Activated T-helper 1 cell treated with anti-CD3 and anti-CD28 coated beads, Interleukin-12 subunit alpha, Interleukin-12 subunit beta, Interleukin-2, Interleukin-4 antibody, amounts not matched to agents 30 ng/mL and 10 ng/mL and 1 ng/mL, durations not matched to agents 14 hours and 24 hours and 36 hours (primary cell): Measurements from ENCODE around the gene EDDM3A. TPM values are rescaled to one million over a fixed set of nuclear protein-coding genes. Genes with fewer than 3 reads are reported as not detected.
"Not testable (repeated sequence)": the region's sequence is repeated elsewhere in the genome, so short reads cannot be mapped to it uniquely, and the experiment has no call there.

Experiments
- DNase-seq: peaks from one replicate; pipeline ENCODE4 v3.0.0; 2021; ENCODE audit warnings: low spot score
- H3K27ac Mint-ChIP-seq: one replicate; pipeline ENCODE4 v1.8.0; 2021; ENCODE audit warnings: mild to moderate bottlenecking, mixed read lengths
- H3K27me3 Mint-ChIP-seq: one replicate; pipeline ENCODE4 v1.8.0; 2022; ENCODE audit warnings: mild to moderate bottlenecking, moderate library complexity, mixed read lengths; ENCODE audit not compliant: insufficient read depth
- H3K36me3 Mint-ChIP-seq: one replicate; pipeline ENCODE4 v1.8.0; 2021; ENCODE audit warnings: low read depth, mixed read lengths
- H3K4me1 Mint-ChIP-seq: one replicate; pipeline ENCODE4 v1.8.0; 2021; ENCODE audit warnings: low read depth, mixed read lengths
- H3K4me3 Mint-ChIP-seq: one replicate; pipeline ENCODE4 v1.8.0; 2021; ENCODE audit warnings: mild to moderate bottlenecking, moderate library complexity, mixed read lengths
- H3K9me3 Mint-ChIP-seq: one replicate; pipeline ENCODE4 v1.8.0; 2021; ENCODE audit warnings: mixed read lengths
- intact Hi-C: fragments of 100-400 bp; cut with micrococcal nuclease; formaldehyde crosslinking; loops from one replicate; pipeline ENCODE4 v1.15.1; 2024
- total RNA-seq: library from RNA; stranded (reverse); gene quantifications from 2 replicates; pipeline ENCODE4 v1.2.3, GENCODE V29; 2022

EDDM3A gene
- total RNA-seq, 1 donor from 2014 or later = not detected

DNA sequence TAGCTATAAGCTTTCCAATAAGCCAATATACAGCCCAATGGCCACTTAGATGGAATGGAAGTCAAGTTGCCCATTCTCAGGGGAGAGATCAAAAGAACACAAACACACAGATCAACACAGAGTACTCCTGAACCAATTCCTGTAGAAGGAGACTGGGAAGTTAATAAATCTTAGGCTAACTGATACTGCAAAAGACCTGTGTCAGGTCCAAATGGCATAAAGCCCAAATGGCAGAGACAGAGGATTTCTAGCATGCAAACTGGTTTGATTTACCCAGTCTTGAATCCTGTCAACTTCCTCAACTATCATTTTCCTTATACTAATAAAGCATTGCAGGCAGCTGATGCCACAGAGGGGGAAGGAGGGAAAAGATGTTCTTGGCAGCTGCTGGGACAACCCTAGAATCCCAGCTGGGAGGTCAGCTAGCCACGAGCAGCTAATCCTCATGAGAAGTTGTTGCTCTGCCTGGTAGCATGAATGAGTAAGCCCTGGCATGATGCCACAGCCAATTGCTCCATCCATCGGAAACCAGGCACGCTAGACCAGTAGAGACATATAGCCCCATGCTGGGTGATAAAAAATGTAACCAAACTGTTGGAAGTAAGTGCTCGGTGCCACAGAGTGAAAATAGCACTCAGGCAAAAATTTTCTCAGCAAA is 31.0 kb upstream of the EDDM3A start:
- no peak overlapping the region for H3K27ac Mint-ChIP-seq
- intact Hi-C loops = no loop called here
- H3K9me3 Mint-ChIP-seq = no peaks in the 10 kb centered on the region
- DNase-seq = no peak
- H3K27me3 Mint-ChIP-seq = peaks cover 18% of the 10 kb centered on the region
- no peaks in the 10 kb centered on the region for H3K4me1 Mint-ChIP-seq
- H3K36me3 Mint-ChIP-seq = no peaks in the 10 kb centered on the region
- no peak overlapping the region for H3K4me3 Mint-ChIP-seq

DNA sequence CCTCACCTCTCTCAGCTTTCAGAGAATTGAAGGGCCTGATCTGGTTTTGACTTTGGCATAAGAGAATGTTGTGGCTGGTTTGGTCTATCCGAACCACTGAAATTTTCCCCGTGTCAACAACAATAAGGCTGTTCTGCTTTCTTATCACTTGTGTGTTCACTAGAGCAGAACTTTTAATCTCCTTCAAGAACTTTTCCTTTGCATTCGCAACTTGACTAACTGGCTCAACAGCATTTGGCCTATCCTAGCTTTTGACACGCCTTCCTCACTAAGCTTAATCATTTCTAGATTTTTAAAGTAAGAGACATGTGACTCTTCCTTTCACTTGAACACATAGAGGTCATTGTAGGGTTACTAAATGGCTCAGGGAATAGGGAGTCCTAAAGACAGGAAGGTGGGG is 25.9 kb upstream of the EDDM3A start:
- H3K4me1 Mint-ChIP-seq = no peaks in the 10 kb centered on the region
- H3K9me3 Mint-ChIP-seq = no peaks in the 10 kb centered on the region
- intact Hi-C loops = no loop called here
- H3K27me3 Mint-ChIP-seq = peaks cover 18% of the 10 kb centered on the region
- no peaks in the 10 kb centered on the region for H3K36me3 Mint-ChIP-seq
- no peak overlapping the region for H3K4me3 Mint-ChIP-seq
- DNase-seq = no peak
- no peak overlapping the region for H3K27ac Mint-ChIP-seq

DNA sequence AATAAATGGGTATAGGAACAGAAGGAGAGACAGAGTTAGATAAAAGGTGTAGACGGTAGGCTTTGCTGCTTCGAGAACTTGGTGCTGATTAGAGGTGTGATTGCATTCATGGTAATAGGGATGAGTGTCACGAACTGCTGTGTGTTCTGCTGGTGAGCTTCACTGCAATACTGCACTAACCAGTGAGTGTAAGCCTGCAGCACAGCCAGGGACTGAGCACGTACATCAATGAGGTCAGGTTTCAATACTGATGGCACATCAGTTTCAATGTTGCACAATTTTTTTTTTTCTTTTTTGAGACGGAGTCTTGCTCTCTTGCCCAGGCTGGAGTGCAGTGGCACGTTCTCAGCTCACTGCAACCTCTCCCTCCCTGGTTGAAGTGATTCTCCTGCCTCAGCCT is 24.9 kb upstream of the EDDM3A start:
- H3K4me1 Mint-ChIP-seq = no peaks in the 10 kb centered on the region
- no peaks in the 10 kb centered on the region for H3K9me3 Mint-ChIP-seq
- peaks cover 20% of the 10 kb centered on the region for H3K27me3 Mint-ChIP-seq
- no peak for DNase-seq
- H3K27ac Mint-ChIP-seq = no peak overlapping the region
- no peaks in the 10 kb centered on the region for H3K36me3 Mint-ChIP-seq
- H3K4me3 Mint-ChIP-seq = no peak overlapping the region
- intact Hi-C loops = no loop called here

DNA sequence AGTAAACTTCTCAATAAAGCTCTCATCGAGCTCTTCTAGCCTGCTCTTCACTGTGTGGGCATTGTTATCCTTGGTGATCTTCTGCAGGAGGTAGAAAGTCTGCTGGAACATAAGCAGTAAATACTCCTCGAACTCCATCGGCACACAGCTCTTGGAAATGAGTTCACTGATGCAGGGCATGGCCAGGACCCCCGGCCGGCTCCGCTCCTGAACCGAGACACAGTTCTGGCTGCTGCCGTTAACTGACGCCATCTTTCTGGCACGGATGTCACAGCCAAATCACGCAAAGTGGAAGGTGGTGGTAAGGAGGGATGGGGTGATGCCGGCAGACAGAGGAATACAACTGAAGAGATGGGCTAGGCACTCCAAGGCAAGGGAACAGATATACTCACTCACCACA is 23.7 kb upstream of the EDDM3A start:
- Mint-ChIP-seq H3K27me3 (peaks cover 30% of the 10 kb centered on the region), H3K9me3 (no peaks in the 10 kb centered on the region), H3K36me3 (no peaks in the 10 kb centered on the region), H3K27ac (no peak overlapping the region), H3K4me3 (no peak overlapping the region), H3K4me1 (no peaks in the 10 kb centered on the region)
- intact Hi-C loops = no loop called here
- no peak for DNase-seq

DNA sequence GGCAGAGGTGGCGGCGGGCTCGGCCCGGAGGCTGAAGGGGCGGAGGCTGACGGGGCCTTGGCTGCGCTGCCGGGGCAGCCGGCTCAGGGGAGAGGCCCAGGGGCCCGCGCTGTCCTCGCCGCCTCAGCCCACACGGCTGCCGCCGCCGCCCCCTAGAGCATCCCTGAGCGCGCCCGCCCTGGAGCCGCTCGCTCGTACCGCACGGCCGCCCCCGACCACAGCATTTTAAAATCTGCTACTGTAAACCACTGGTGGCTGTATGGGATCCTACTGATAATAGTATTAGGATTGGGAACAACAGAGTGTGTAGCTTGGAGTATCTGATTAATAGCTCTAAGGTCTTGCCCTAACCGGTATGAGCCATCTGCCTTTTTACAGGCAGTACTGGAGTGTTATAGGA is 22.2 kb upstream of the EDDM3A start:
- Mint-ChIP-seq H3K27me3 (peaks cover 30% of the 10 kb centered on the region), H3K9me3 (no peaks in the 10 kb centered on the region), H3K36me3 (no peaks in the 10 kb centered on the region), H3K27ac (no peak overlapping the region), H3K4me1 (no peaks in the 10 kb centered on the region), H3K4me3 (no peak overlapping the region)
- DNase-seq = no peak
- intact Hi-C loops = no loop called here

DNA sequence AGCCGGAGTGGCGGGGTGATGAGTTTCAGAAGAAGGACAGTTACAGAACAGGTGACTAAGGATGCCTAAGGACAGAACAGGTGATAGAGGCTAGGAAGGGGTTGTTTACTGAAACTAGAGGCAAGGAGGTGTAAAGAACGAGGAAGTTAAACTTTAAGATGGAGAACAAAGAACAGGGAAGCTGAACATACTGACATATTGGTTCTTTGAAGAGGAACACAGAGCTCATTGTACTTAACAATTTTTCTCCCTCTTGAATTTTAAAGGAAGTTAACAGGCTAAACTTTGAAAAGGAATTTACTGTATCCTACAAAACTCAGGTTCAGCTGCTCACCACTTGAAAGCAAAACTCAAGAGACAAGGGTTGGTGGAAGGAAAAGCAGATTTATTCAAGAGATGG is 19.6 kb upstream of the EDDM3A start:
- H3K9me3 Mint-ChIP-seq, H3K4me3 Mint-ChIP-seq, DNase-seq, H3K36me3 Mint-ChIP-seq, H3K4me1 Mint-ChIP-seq, H3K27ac Mint-ChIP-seq, intact Hi-C loops: not testable (repeated sequence)
- H3K27me3 Mint-ChIP-seq = peaks cover 34% of the 10 kb centered on the region

DNA sequence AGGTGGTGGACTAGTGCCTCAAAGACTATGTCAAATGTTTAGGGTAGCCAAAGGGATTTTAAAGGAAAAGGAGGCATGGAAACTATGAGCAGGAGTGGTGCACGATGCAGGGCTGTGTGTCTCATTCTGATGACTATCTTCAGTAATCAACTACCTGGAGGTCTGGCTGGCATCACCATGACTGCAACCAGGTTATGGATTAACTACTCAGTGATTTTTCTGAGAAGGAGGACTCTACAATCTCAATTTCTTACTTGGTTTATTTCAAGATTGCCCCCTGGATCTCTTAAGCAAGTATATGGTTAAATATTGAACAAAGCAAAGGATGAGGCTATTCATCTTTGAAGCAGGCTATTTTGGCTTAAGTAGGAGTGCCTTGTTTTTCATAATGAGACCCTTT is 19.2 kb upstream of the EDDM3A start:
- Mint-ChIP-seq H3K27me3 (peaks cover 34% of the 10 kb centered on the region), H3K36me3 (no peaks in the 10 kb centered on the region), H3K9me3 (no peaks in the 10 kb centered on the region), H3K4me3 (no peak overlapping the region), H3K4me1 (no peaks in the 10 kb centered on the region), H3K27ac (no peak overlapping the region)
- no peak for DNase-seq
- intact Hi-C loops = no loop called here

DNA sequence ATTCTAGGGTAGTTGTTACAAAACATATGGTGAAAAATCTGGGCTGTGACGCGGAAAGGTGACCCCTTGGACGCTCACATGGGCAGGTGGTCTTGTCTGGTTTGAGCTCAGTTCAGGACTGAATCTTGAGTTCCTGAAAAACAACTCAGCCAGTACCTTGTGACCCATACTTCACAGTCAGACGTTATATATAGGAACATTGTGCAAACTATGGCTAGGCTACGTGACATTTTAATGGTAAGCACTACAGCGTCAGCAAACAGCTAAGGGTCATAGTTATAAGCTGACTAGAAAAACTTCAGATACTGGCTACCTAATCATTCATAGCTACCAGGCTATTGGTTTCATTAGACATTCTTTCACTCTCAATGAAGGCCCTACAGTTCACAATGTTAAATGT is 14.8 kb upstream of the EDDM3A start:
- Mint-ChIP-seq H3K27me3 (peaks cover 23% of the 10 kb centered on the region), H3K4me3 (no peak overlapping the region), H3K36me3 (no peaks in the 10 kb centered on the region), H3K27ac (no peak overlapping the region), H3K9me3 (no peaks in the 10 kb centered on the region), H3K4me1 (no peaks in the 10 kb centered on the region)
- DNase-seq = no peak
- intact Hi-C loops = no loop called here

DNA sequence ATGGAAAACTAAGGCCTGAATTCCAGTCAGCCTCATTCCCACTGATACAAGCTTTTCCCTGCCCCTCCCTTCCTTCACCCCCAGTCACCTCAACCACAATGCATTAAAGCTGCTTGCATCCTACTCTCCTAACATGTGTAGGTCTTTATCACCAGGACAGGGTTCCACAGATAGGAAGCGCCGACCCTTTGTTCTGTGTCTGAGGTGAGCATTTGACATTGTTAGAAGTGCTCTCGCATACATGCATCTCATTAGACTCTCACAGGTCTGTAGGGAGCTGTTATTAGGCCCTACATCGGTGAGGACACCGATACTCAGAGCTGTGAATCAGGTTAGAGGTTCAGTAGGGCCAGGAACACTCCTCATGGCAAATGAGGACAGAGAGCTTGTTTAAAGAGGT is 13.2 kb upstream of the EDDM3A start:
- Mint-ChIP-seq H3K4me3 (no peak overlapping the region), H3K27ac (no peak overlapping the region), H3K27me3 (peaks cover 13% of the 10 kb centered on the region), H3K9me3 (no peaks in the 10 kb centered on the region), H3K36me3 (no peaks in the 10 kb centered on the region), H3K4me1 (no peaks in the 10 kb centered on the region)
- intact Hi-C loops = no loop called here
- no peak for DNase-seq

DNA sequence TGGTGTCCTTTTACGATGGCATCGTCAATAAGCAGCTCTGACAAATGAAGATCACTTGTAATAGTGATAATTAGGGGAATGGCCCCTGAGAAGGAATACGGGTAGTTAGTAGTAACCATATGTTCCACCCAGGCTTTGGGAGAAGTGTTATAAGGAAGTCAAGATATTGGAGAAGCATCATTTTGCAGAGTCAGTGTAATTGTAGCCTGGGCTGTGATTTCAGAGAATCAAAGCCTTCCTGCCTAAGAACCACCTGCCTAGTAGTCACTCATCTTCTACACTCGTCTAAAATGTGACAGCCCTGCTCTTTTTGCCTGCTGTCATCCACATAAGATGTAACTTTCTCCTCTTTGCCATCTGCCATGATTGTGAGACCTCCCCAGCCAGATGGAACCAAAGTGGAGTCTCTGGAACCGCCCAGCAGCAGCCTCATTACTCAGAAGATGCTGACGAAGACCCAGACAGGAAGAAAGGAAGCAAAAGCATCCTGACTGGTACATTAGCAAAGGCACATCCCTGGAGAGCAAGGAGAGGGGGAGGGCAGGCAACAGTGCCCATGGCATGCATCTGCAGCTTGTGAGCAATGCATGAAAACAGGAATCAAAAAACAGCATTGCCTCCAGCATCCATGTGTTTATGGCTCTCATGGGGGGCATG is 12.6 kb upstream of the EDDM3A start:
- intact Hi-C loops = no loop called here
- H3K36me3 Mint-ChIP-seq = no peaks in the 10 kb centered on the region
- H3K9me3 Mint-ChIP-seq = no peaks in the 10 kb centered on the region
- H3K4me1 Mint-ChIP-seq = no peaks in the 10 kb centered on the region
- DNase-seq = no peak
- no peak overlapping the region for H3K27ac Mint-ChIP-seq
- H3K4me3 Mint-ChIP-seq = no peak overlapping the region
- H3K27me3 Mint-ChIP-seq = peaks cover 10% of the 10 kb centered on the region

DNA sequence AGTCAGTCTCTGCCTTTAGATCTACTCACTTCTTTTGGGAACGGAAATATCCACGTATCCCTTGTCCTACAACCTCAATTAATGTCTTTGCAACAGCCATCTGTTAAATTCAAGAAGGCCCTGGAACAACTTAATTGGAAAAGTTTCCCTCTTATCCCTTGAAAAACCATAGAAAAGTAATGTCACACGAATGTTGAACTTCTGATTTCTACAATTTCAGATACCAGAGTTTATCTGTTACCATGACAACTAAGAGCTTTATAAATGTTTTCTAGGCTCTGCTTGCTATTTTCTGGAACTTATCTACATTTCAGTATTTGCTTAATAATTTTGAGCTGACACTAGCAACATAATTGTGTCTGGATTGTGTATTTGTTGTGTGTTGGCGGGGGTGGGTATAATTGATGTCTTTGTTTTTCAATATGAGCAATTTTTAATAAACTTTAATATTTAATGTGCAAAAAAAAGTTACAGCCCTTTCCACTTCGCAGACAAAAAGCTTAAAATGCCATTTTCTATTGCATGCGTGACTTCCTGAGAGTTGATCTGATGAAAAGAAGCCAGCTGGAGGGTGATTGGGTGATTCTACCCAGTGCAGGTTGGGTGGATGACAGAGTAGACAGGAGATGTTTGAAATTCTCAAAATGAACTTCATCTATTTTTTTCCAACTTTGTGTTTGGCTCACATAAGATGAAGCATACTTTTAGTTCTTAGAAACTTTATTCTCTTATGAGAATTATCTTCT is 11.8 kb upstream of the EDDM3A start:
- Mint-ChIP-seq H3K4me1 (no peaks in the 10 kb centered on the region), H3K4me3 (no peak overlapping the region), H3K27me3 (peaks cover 10% of the 10 kb centered on the region), H3K36me3 (no peaks in the 10 kb centered on the region), H3K27ac (no peak overlapping the region), H3K9me3 (no peaks in the 10 kb centered on the region)
- no peak for DNase-seq
- intact Hi-C loops = no loop called here

DNA sequence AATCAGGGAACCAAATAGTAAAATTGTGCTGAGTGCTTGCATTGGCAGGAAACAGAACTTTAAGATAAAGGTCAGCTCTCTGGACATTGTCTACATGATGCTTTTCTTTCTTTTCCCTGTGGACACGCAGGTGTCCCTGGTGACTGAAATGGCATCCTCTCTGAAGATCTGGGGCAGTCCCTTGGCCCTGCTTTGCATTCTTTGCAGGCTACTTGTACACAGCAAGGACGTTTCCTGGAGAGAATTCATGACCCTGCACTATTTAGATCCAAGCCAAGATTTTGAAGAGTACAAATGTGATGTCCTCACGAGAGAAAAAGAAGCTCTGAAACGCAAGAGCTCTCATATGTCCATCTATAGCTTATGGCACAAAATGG is 11.3 kb upstream of the EDDM3A start:
- no peak overlapping the region for H3K27ac Mint-ChIP-seq
- H3K9me3 Mint-ChIP-seq = no peaks in the 10 kb centered on the region
- H3K27me3 Mint-ChIP-seq = peaks cover 10% of the 10 kb centered on the region
- H3K4me3 Mint-ChIP-seq = no peak overlapping the region
- H3K36me3 Mint-ChIP-seq = no peaks in the 10 kb centered on the region
- intact Hi-C loops = no loop called here
- no peak for DNase-seq
- no peaks in the 10 kb centered on the region for H3K4me1 Mint-ChIP-seq

DNA sequence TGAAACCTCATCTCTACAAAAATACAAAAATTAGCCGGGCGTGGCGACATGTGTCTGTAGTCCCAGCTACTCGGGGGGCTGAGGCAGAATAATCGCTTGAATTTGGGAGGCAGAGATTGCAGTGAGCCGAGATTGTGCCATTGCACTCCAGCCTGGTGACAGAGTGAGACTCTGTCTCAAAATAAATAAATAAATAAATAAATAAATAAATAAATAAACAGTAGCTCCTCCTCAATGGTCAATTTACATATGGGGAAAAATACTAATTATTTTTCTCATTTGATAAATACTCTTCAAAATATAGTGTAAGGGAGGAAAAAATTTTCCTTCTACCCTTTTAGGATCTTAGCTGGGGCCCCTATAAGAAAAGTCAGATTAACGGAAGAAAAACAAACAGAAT is 7.4 kb upstream of the EDDM3A start:
- H3K4me1 Mint-ChIP-seq, H3K27me3 Mint-ChIP-seq, intact Hi-C loops, H3K27ac Mint-ChIP-seq, DNase-seq, H3K9me3 Mint-ChIP-seq, H3K36me3 Mint-ChIP-seq, H3K4me3 Mint-ChIP-seq: not testable (repeated sequence)
